PC-3 (cell line): ENCODE measurements around the gene ABCC3. TPM values are rescaled to one million over a fixed set of nuclear protein-coding genes. Genes with fewer than 3 reads are reported as not detected.
A peak's percentile ranks its signal among the peaks of the same experiment; 100 is the strongest.

Source experiments
- ATAC-seq: fragments of 200-7000 bp; cut with Tn5 transposase; 2 replicates; pipeline ENCODE4 v1.9.1; 2020; ENCODE audit warnings: mild to moderate bottlenecking, moderate library complexity
- BruUV-seq: library from RNA; stranded (reverse); fragments of 400-500 nt; replicated peaks from 2 replicates; lab custom pipeline; 2021; lab: Mats Ljungman, UMichigan
- CTCF ChIA-PET: fragments of 300-600 bp; sonication (Branson Sonifier 250); formaldehyde crosslinking; loops from one replicate; lab custom pipeline; 2022; ENCODE audit warnings: antibody characterized with exemption; lab: Charles Lee
- POLR2A ChIA-PET: fragments of 300-600 bp; sonication (Branson Sonifier 250); formaldehyde crosslinking; loops from one replicate; lab custom pipeline; 2022; ENCODE audit warnings: antibody characterized with exemption; ENCODE audit not compliant: unreplicated experiment; lab: Charles Lee
- DNase-seq: peaks from one replicate; pipeline ENCODE4 v3.0.0-alpha.2; 2015
- H2AFZ ChIP-seq: fragments of 300-600 bp; sonication (generic); 2 replicates; pipeline ENCODE4 v1.6.0; 2016; ENCODE audit warnings: antibody characterized with exemption, low read length
- H3F3A ChIP-seq: fragments of 300-600 bp; sonication (generic); one replicate; pipeline ENCODE4 v1.6.0; 2017; ENCODE audit warnings: antibody characterized with exemption, low read length, control low read depth, mild to moderate bottlenecking; ENCODE audit not compliant: unreplicated experiment
- H3K27ac ChIP-seq: fragments of 300-600 bp; sonication (generic); 2 replicates; pipeline ENCODE4 v1.5.1; 2016; ENCODE audit warnings: mild to moderate bottlenecking, low read length
- H3K27me3 ChIP-seq: fragments of 300-600 bp; sonication (generic); 2 replicates; pipeline ENCODE4 v1.6.1; 2016; ENCODE audit warnings: low read length, mixed read lengths
- H3K36me3 ChIP-seq: fragments of 300-600 bp; sonication (generic); 2 replicates; pipeline ENCODE4 v1.6.1; 2016; ENCODE audit warnings: low read depth, mixed run types, low read length, mixed read lengths
- H3K4me1 ChIP-seq: fragments of 300-600 bp; sonication (generic); 2 replicates; pipeline ENCODE4 v1.5.1; 2016; ENCODE audit warnings: low read length; ENCODE audit not compliant: insufficient read depth
- H3K4me2 ChIP-seq: fragments of 300-600 bp; sonication (generic); 2 replicates; pipeline ENCODE4 v1.6.0; 2016; ENCODE audit warnings: low read length
- H3K4me3 ChIP-seq: fragments of 300-600 bp; sonication (generic); 2 replicates; pipeline ENCODE4 v1.5.1; 2016; ENCODE audit warnings: mild to moderate bottlenecking, low read length, mixed read lengths
- H3K79me2 ChIP-seq: fragments of 300-600 bp; sonication (generic); 2 replicates; pipeline ENCODE4 v1.6.1; 2017; ENCODE audit warnings: low read length, mixed read lengths
- H3K9ac ChIP-seq: fragments of 300-600 bp; sonication (generic); 2 replicates; pipeline ENCODE4 v1.6.0; 2016; ENCODE audit warnings: mild to moderate bottlenecking, low read length
- H3K9me2 ChIP-seq: fragments of 300-600 bp; sonication (generic); replicated peaks from 2 replicates; pipeline ENCODE4 v1.6.1; 2016; ENCODE audit warnings: mixed run types, low read length, mixed read lengths
- H3K9me3 ChIP-seq: fragments of 300-600 bp; sonication (generic); 2 replicates; pipeline ENCODE4 v1.6.1; 2016; ENCODE audit warnings: low read length, mixed read lengths
- H4K20me1 ChIP-seq: fragments of 300-600 bp; sonication (generic); 2 replicates; pipeline ENCODE4 v1.6.1; 2016; ENCODE audit warnings: low read length, mixed read lengths
- EZH2 ChIP-seq: fragments of 300-600 bp; sonication (generic); IDR thresholded peaks from one replicate; pipeline ENCODE4 v1.6.1; 2017; ENCODE audit warnings: antibody characterized with exemption, mild to moderate bottlenecking, low read length; ENCODE audit not compliant: unreplicated experiment
- EZH2phosphoT487 ChIP-seq: fragments of 300-600 bp; sonication (generic); IDR thresholded peaks from 2 replicates; pipeline ENCODE4 v1.6.1; 2018; ENCODE audit warnings: mild to moderate bottlenecking, antibody characterized with exemption, low read length, borderline replicate concordance
- intact Hi-C: fragments of 100-400 bp; cut with micrococcal nuclease; formaldehyde crosslinking; loops from 2 replicates; pipeline ENCODE4 v1.9.0; 2023
- total RNA-seq: library from RNA; depleted of rRNA; stranded (reverse); fragments of >200 nt; gene quantifications from 2 replicates; pipeline ENCODE4 v1.2.3, GENCODE V29; 2014
- TF ChIP-seq, protein P1 (sequence below): fragments of 300-600 bp; sonication (generic); conservative IDR thresholded peaks from 2 replicates; pipeline ENCODE4 v1.5.1; 2017; ENCODE audit warnings: antibody characterized with exemption, low read depth, mild to moderate bottlenecking, low read length

The ABCC3 gene
- total RNA-seq, 1 experiment from 2014 or later: 50.2 TPM

DNA sequence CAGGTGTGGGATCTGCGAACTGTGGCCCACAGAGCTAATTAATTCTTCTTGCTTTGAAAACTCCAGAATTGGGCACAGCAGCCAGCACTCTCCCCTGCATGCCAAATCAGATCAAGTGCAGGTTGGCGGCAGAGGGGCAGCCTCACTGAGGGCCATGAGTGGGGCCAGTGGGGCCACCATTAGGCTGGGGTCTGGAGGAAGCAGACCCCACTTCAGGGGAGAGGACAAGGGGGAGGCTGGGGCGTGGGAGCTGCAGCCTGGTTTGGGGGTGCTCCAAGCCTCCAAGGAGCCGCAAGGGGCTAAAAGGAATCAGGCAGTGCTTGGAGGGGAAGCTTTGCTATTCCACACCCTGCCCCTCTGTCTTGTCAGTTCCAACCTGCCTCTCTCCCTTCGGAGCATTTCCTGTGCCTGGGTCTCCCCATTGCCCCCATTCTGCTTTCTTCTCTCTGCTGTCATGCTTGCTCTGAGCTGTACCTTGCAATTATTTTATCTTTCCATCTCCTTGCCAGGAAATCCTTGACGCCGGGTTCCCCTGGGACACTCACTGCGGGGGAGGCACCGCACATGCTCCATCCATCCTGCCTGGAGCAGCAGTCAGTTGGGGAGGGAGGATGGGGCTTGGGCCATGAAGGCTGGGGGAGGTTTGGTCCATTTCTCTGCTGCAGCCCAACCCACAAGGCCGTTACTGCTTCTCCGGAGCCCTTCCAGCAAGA, 3.3 kb upstream of the ABCC3 start:
- Histone ChIP-seq H3F3A (no peaks in the 10 kb centered on the region), H3K36me3 (no peaks in the 10 kb centered on the region), H3K4me1 (peaks cover 53% of the 10 kb centered on the region), H3K9me3 (no peaks in the 10 kb centered on the region), H3K4me2 (peak overlapping the region; percentile 2; the same call in 1 of the 2 replicates), H3K27me3 (no peaks in the 10 kb centered on the region), H3K9me2 (no peaks in the 10 kb centered on the region), H4K20me1 (no peaks in the 10 kb centered on the region), H2AFZ (no peak overlapping the region), H3K27ac (no peak overlapping the region), H3K79me2 (peaks cover 22% of the 10 kb centered on the region), H3K9ac (no peak overlapping the region), H3K4me3 (no peak overlapping the region)
- intact Hi-C loops: loop anchor here (5.0 to 10.0 kb wide), 2 partner anchors 69 to 237 kb away; partner anchors contain the start of genes CACNA1G and LRRC59
- TF ChIP-seq, protein P1, sequence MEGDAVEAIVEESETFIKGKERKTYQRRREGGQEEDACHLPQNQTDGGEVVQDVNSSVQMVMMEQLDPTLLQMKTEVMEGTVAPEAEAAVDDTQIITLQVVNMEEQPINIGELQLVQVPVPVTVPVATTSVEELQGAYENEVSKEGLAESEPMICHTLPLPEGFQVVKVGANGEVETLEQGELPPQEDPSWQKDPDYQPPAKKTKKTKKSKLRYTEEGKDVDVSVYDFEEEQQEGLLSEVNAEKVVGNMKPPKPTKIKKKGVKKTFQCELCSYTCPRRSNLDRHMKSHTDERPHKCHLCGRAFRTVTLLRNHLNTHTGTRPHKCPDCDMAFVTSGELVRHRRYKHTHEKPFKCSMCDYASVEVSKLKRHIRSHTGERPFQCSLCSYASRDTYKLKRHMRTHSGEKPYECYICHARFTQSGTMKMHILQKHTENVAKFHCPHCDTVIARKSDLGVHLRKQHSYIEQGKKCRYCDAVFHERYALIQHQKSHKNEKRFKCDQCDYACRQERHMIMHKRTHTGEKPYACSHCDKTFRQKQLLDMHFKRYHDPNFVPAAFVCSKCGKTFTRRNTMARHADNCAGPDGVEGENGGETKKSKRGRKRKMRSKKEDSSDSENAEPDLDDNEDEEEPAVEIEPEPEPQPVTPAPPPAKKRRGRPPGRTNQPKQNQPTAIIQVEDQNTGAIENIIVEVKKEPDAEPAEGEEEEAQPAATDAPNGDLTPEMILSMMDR: no peak
- TF ChIP-seq EZH2: no peak
- TF ChIP-seq EZH2phosphoT487: no peak
- ChIA-PET POLR2A (interaction anchor here (0.9 kb wide), 1 partner anchor 62 kb away, joined by 8 read pairs; no protein-coding TSS in a partner anchor), CTCF (interaction anchor here (0.6 to 2.0 kb wide), 5 partner anchors 30 to 81 kb away, joined by 3 to 21 read pairs (median 5); no protein-coding TSS in a partner anchor)
- ATAC-seq (no peak), DNase-seq (no peak)
- no TSS peak for BruUV-seq

DNA sequence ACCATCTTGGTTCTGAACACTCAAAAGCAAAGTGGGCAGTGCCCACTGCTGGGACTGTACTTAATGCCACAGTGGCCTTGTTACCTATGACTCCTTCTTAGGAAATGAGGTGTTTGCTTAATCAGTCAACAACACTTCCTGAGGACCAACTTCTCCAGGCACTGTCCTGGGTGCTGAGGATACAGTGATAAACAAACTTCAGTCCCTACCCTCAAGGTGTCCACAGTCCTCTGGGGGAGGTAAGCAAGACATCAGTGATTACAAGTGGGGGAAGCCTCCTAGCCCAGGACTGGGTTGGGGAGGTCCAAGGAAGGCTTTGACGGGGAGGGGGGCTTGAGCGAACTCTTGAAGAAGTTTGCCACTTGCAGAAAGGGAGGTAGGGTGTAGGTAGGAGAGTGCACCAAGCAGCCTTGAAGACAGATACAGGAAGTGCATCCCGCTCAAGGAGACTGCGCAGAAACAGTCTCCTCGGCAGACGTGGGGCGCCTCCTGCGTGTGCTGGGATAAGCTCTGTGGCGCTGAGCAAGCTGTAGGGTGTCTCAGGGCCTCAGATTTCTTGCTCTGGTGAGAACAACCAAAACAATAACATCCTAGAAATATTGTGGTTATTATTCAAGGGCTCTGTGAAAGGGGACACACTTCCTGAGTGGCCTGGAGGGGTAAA, 2.6 kb upstream of the ABCC3 start:
- no peak overlapping the region for H2AFZ ChIP-seq
- H3K4me2 ChIP-seq: peak overlapping the region; percentile 2; the same call in 1 of the 2 replicates
- no peak overlapping the region for H3K9ac ChIP-seq
- no peaks in the 10 kb centered on the region for H3K27me3 ChIP-seq
- H3K9me2 ChIP-seq: no peaks in the 10 kb centered on the region
- peaks cover 29% of the 10 kb centered on the region for H3K79me2 ChIP-seq
- peaks cover 60% of the 10 kb centered on the region for H3K4me1 ChIP-seq
- peak; percentile 27 for ATAC-seq
- no TSS peak for BruUV-seq
- ChIA-PET POLR2A (no interaction called here), CTCF (interaction anchor here (0.6 to 2.0 kb wide), 3 partner anchors 63 to 97 kb away, joined by 3 to 21 read pairs (median 3); no protein-coding TSS in a partner anchor)
- no peaks in the 10 kb centered on the region for H3F3A ChIP-seq
- intact Hi-C loops: loop anchor here (5.0 to 10.0 kb wide), 2 partner anchors 70 to 237 kb away; partner anchors contain the start of genes CACNA1G and LRRC59
- no peaks in the 10 kb centered on the region for H3K36me3 ChIP-seq
- peak; percentile 73 for DNase-seq
- H3K27ac ChIP-seq: no peak overlapping the region
- no peak for TF ChIP-seq EZH2phosphoT487
- no peak for TF ChIP-seq EZH2
- TF ChIP-seq, protein P1: no peak
- H3K4me3 ChIP-seq: no peak overlapping the region
- H4K20me1 ChIP-seq: no peaks in the 10 kb centered on the region
- no peaks in the 10 kb centered on the region for H3K9me3 ChIP-seq
